ENCODE measurements around the gene ZFP82.

ZFP82 gene

GRCh38 chr19:36377541-36378178 is 40.8 kb downstream of the ZFP82 start:
- no peak for TF ChIP-seq CTCF (IDR thresholded peaks at IDR 0.05; ENCODE audit: extremely low read depth, insufficient read depth, missing control alignments)
- in situ Hi-C loops (cut with MboI; ENCODE audit: low pct_unique_long_range_greater_than_20kb, low sequenced_read_pairs, unreplicated experiment) = no loop called here
- no peak for DNase-seq (ENCODE audit: low spot score)

GRCh38 chr19:36373638-36374156 is 44.7 kb downstream of the ZFP82 start:
- TF ChIP-seq CTCF (IDR thresholded peaks at IDR 0.05; ENCODE audit: extremely low read depth, insufficient read depth, missing control alignments) = no peak
- DNase-seq (ENCODE audit: low spot score) = no peak
- in situ Hi-C loops (cut with MboI; ENCODE audit: low pct_unique_long_range_greater_than_20kb, low sequenced_read_pairs, unreplicated experiment) = no loop called here

GRCh38 chr19:36371886-36372285 is 46.6 kb downstream of the ZFP82 start:
- DNase-seq (ENCODE audit: low spot score) = no peak
- in situ Hi-C loops (cut with MboI; ENCODE audit: low pct_unique_long_range_greater_than_20kb, low sequenced_read_pairs, unreplicated experiment) = no loop called here
- no peak for TF ChIP-seq CTCF (IDR thresholded peaks at IDR 0.05; ENCODE audit: extremely low read depth, insufficient read depth, missing control alignments)

GRCh38 chr19:36363845-36364244 is 54.6 kb downstream of the ZFP82 start:
- DNase-seq (ENCODE audit: low spot score) = no peak
- no peak for TF ChIP-seq CTCF (IDR thresholded peaks at IDR 0.05; ENCODE audit: extremely low read depth, insufficient read depth, missing control alignments)
- in situ Hi-C loops (cut with MboI; ENCODE audit: low pct_unique_long_range_greater_than_20kb, low sequenced_read_pairs, unreplicated experiment) = no loop called here

Data from GM13977 (cell line).